Stimulated activated CD4-positive, alpha-beta T cell treated with anti-CD3 and anti-CD28 coated beads, Interleukin-1b, Interleukin-23, amount 100 ng/mL, for 4 hours (primary cell): ENCODE data around the gene B3GALNT2.
A peak's percentile ranks its signal among the peaks of the same experiment; 100 is the strongest.

Experiments
- DNase-seq, 2 donors: peaks; one replicate each; pipeline ENCODE4 v3.0.0-alpha.2; 2020; ENCODE audit warnings: low read depth in 2 of 2

B3GALNT2 gene

GRCh38 chr1:235455823-235456222 lies 48.4 kb downstream of the B3GALNT2 start:
- DNase-seq = no peak

- DNase-seq = no peak
Observed at GRCh38 chr1:235455097-235455496, 49.2 kb downstream of the B3GALNT2 start.

- DNase-seq = no peak
Observed at GRCh38 chr1:235454021-235454420, 50.2 kb downstream of the B3GALNT2 start.

GRCh38 chr1:235450886-235451483 lies 53.3 kb downstream of the B3GALNT2 start:
- no peak for DNase-seq

GRCh38 chr1:235450433-235450832 lies 53.8 kb downstream of the B3GALNT2 start:
- DNase-seq = no peak

GRCh38 chr1:235448616-235449015 lies 55.6 kb downstream of the B3GALNT2 start:
- DNase-seq = no peak

GRCh38 chr1:235442788-235443429 lies 61.3 kb downstream of the B3GALNT2 start:
- no peak for DNase-seq

GRCh38 chr1:235441159-235441685 lies 63.0 kb downstream of the B3GALNT2 start:
- DNase-seq = no peak

GRCh38 chr1:235434001-235434400 lies 70.3 kb downstream of the B3GALNT2 start:
- no peak for DNase-seq

GRCh38 chr1:235430991-235431390 lies 73.3 kb downstream of the B3GALNT2 start:
- no peak for DNase-seq

- DNase-seq = no peak
Observed at GRCh38 chr1:235429143-235429542, 75.1 kb downstream of the B3GALNT2 start.

- DNase-seq = no peak
Observed at GRCh38 chr1:235427447-235427846, 76.8 kb downstream of the B3GALNT2 start.

- no peak for DNase-seq
Observed at GRCh38 chr1:235426680-235427079, 77.6 kb downstream of the B3GALNT2 start.

- no peak for DNase-seq
Observed at GRCh38 chr1:235426143-235426542, 78.1 kb downstream of the B3GALNT2 start.

GRCh38 chr1:235425357-235425756 lies 78.9 kb downstream of the B3GALNT2 start:
- no peak for DNase-seq

GRCh38 chr1:235424092-235424491 lies 80.2 kb downstream of the B3GALNT2 start:
- no peak for DNase-seq

- no peak for DNase-seq
Observed at GRCh38 chr1:235423214-235423652, 81.0 kb downstream of the B3GALNT2 start.

GRCh38 chr1:235421751-235422150 lies 82.5 kb downstream of the B3GALNT2 start:
- no peak for DNase-seq

- peak; percentile 30 to 58 for DNase-seq
Observed at GRCh38 chr1:235417086-235417697, 87.1 kb downstream of the B3GALNT2 start.

GRCh38 chr1:235416662-235417049 lies 87.6 kb downstream of the B3GALNT2 start:
- DNase-seq = no peak

- DNase-seq = peak; percentile 32 to 34
Observed at GRCh38 chr1:235415008-235415904, 89.0 kb downstream of the B3GALNT2 start.
